ENCODE measurements around the gene C4orf17. TPM values are rescaled to one million over a fixed set of nuclear protein-coding genes. Genes with fewer than 3 reads are reported as not detected.

C4orf17 gene
- total RNA-seq, 2 donors from 2014 or later = not detected

DNA sequence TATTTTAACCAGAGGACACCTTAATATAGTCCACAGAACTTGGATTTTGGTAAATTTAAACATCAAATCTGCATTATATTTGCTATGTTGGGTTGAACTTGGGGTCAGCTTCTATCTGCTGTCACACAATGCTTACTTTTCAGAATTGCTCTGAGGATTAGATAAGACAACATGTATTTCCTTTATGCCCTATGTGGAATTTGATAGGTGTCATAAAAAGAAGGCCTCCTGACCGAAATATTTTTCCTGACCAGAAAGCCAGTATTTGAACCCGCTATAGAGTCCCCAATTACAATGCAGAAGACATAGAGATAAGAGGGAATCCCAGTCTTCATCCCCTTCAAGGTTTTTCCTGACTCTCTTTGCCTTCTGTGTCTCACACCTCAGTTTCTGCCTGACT lies 67.9 kb downstream of the C4orf17 start:
- no peak overlapping the region for H3K27ac Mint-ChIP-seq
- DNase-seq (ENCODE audit: low spot score in 2 of 2) (no peak), ATAC-seq (no peak)
- H3K36me3 Mint-ChIP-seq = no peaks in the 10 kb centered on the region
- H3K9me3 Mint-ChIP-seq = no peaks in the 10 kb centered on the region

DNA sequence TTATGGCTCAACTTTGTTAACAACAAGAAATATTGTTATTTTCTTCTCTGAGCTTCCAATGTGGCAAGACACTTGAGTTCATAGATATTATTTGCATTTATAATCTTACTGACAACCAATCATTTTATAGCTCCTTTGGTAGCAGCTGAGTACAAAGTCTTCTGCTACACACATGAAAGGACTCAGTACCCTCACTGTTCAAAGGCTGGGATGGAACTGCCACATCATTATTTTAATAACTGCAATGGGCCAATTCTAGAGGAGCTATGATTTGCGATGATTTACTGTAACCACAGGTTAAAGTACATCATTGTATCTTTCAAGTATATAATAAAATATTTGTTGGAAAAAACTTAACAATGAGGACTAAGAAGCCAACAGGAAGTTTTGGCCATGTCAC lies 74.7 kb downstream of the C4orf17 start:
- Mint-ChIP-seq H3K9me3 (no peaks in the 10 kb centered on the region), H3K27ac (no peak overlapping the region), H3K36me3 (no peaks in the 10 kb centered on the region)
- no peak for DNase-seq (ENCODE audit: low spot score in 2 of 2)
- ATAC-seq = no peak

DNA sequence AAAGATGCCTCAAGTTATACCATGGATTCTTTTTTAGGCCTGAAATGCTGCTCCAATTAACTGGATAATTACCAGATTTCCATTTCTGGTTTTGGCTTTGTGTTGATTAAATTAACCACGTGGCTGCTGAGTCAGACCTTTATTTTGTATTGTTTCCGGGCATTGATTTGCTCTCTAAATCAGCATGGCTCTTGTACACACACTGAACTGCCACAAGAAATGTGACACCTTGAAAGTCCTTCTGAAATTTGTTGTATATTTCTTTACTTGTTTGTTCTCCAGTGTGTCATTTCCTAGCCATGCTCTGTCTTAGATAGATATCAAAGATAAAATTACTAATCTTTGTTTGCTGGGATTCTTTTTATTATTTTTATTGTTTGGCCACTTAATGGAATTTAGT lies 75.5 kb downstream of the C4orf17 start:
- ATAC-seq (no peak), DNase-seq (ENCODE audit: low spot score in 2 of 2) (no peak)
- no peaks in the 10 kb centered on the region for H3K36me3 Mint-ChIP-seq
- H3K27ac Mint-ChIP-seq = no peak overlapping the region
- H3K9me3 Mint-ChIP-seq = no peaks in the 10 kb centered on the region

DNA sequence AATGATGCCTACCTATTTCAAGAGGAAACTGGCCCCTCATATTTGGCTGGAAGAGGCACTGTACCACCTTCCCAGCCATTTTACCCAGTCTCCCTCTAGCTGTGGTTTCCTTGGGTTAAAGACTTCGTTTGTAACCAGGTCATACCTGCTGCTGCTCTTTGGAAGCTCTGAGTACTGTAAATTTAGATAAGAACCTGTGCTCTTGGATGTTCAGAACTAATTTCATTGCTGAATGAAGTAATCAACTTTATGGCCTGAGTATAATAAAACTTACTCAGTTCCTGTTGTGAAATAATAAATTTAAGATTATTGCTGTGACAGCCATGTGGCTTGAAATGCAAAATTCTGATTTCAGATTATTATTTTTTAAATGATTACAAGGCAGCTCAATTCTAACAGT lies 76.0 kb downstream of the C4orf17 start:
- H3K36me3 Mint-ChIP-seq = no peaks in the 10 kb centered on the region
- no peaks in the 10 kb centered on the region for H3K9me3 Mint-ChIP-seq
- ATAC-seq (no peak), DNase-seq (ENCODE audit: low spot score in 2 of 2) (no peak)
- no peak overlapping the region for H3K27ac Mint-ChIP-seq

DNA sequence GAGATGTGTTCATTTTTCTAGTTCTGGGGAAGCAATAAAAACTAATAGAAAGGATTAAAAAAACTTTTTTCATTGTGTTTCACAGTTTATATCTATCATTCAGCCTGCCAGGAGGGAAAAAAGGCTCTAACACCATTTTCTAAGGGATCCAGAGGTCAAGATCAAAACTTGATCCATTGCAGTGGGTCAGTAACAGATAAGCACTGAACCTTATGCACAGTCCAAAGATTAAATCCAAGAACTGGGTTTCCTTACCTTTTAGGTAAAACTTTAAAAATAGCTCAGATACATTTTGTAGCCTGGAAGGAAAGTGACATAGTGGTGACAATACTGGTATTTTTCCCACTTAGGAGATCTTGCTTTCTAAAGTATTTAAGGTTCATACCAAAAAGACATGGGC lies 76.5 kb downstream of the C4orf17 start:
- DNase-seq (ENCODE audit: low spot score in 2 of 2) (no peak), ATAC-seq (no peak)
- no peak overlapping the region for H3K27ac Mint-ChIP-seq
- H3K36me3 Mint-ChIP-seq = no peaks in the 10 kb centered on the region
- H3K9me3 Mint-ChIP-seq = no peaks in the 10 kb centered on the region

DNA sequence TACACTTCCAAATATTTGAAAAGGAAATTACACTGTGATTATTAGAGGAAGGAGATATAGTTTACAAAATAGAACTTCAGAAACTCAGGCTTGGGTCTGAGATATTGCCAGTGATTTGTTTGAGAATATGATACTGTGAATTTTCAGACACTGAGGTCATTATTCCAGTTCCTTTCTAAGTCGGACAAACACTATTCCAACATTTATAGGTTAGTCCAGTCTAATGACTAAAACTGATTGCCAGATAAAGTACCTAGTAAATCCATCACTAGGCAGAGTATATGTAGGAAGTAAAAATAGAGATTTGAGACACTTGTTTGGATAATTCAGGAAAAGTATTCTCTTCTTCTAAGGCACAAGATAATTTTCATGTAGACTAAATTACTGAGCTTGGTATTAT lies 77.0 kb downstream of the C4orf17 start:
- H3K9me3 Mint-ChIP-seq = no peaks in the 10 kb centered on the region
- ATAC-seq (no peak), DNase-seq (ENCODE audit: low spot score in 2 of 2) (no peak)
- H3K36me3 Mint-ChIP-seq = no peaks in the 10 kb centered on the region
- no peak overlapping the region for H3K27ac Mint-ChIP-seq

DNA sequence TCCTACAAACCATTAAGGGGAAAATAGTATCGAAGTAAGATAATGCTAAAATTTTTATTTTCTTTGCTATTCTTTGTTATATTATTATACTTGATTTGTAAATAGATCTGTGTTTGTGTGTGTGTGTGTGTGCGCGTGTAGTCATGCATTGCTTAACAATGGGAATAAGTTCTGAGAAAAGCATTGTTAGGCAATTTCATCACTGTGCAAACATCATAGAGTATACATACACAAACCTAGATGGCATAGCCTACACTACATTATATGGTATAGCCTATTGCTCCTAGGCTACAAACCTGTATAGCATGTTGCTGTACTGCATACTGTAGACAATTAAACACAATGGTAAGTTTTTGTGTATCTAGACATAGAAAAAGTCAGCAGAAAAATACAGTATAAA lies 80.9 kb downstream of the C4orf17 start:
- Mint-ChIP-seq H3K9me3 (no peaks in the 10 kb centered on the region), H3K27ac (no peak overlapping the region), H3K36me3 (no peaks in the 10 kb centered on the region)
- DNase-seq (ENCODE audit: low spot score in 2 of 2) = no peak
- no peak for ATAC-seq

Other genes with a start within 250 kb of the C4orf17 start
- gene ADH1A, start 220.0 kb upstream of the C4orf17 start, total RNA-seq = not detected
- not detected for gene ADH1B, start 189.6 kb upstream of the C4orf17 start, total RNA-seq
- not detected for gene ADH1C, start 158.3 kb upstream of the C4orf17 start, total RNA-seq
- not detected for gene ADH7, start 75.7 kb upstream of the C4orf17 start, total RNA-seq
- 10 to 100 TPM in 1 of 2 donors, 1 to 10 TPM in 1; 6.1 to 17.2 TPM for gene TRMT10A, start 53.0 kb downstream of the C4orf17 start, total RNA-seq
- 1 to 10 TPM in 1 of 2 donors, under 1 TPM in 1; 0.10 to 1.2 TPM for gene MTTP, start 63.8 kb downstream of the C4orf17 start, total RNA-seq
- not detected for gene C4orf54, start 146.8 kb downstream of the C4orf17 start, total RNA-seq

Data from activated naive CD4-positive, alpha-beta T cell treated with anti-CD3 and anti-CD28 coated beads, Interleukin-2, amount 50 U/mL, for 72 hours (primary cell).